OCI-LY1 (cell line): Measurements from ENCODE around the gene HDGFL3.

Experiments
- EZH2 ChIP-seq: fragments of 200-600 bp; sonication (generic), shearing (Covaris generic); IDR thresholded peaks from 2 replicates; pipeline ENCODE4 v1.8.0; 2017; ENCODE audit warnings: borderline replicate concordance, mixed run types, mild to moderate bottlenecking, antibody characterized with exemption, low read length, moderate library complexity, mixed read lengths
- TF ChIP-seq, protein P1 (sequence below): fragments of 200-600 bp; sonication (generic), shearing (Covaris generic); IDR thresholded peaks from 2 replicates; pipeline ENCODE4 v1.5.1; 2017; ENCODE audit warnings: mild to moderate bottlenecking, antibody characterized with exemption, low read length, moderate library complexity, mixed read lengths

DNA sequence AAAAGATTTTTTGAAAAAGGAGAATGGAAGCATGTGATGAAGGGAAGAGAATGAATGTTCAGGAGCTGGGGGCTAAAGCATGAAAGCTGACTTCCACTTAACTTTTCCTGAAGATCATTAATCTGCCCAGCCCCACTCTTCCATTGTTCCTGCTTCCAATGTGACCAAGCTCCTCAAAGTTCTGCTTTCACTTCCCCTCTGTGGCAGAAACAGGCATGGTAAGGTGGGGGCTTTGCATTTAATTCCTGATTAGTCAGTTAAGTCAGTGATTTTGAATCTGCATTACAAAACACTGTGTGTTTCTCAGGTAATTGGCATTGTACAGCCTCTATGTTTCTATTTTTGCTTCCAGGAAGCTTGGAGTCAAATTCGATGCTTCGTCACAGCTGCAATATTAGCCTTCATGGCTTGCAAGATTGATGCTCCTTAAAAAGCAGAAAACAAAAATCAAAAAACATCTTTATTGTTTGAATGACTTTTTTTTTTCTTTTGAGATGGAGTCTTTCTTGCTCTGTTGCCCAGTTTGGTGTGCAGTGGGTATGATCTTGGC is 107.5 kb downstream of the HDGFL3 start:
- TF ChIP-seq, protein P1, sequence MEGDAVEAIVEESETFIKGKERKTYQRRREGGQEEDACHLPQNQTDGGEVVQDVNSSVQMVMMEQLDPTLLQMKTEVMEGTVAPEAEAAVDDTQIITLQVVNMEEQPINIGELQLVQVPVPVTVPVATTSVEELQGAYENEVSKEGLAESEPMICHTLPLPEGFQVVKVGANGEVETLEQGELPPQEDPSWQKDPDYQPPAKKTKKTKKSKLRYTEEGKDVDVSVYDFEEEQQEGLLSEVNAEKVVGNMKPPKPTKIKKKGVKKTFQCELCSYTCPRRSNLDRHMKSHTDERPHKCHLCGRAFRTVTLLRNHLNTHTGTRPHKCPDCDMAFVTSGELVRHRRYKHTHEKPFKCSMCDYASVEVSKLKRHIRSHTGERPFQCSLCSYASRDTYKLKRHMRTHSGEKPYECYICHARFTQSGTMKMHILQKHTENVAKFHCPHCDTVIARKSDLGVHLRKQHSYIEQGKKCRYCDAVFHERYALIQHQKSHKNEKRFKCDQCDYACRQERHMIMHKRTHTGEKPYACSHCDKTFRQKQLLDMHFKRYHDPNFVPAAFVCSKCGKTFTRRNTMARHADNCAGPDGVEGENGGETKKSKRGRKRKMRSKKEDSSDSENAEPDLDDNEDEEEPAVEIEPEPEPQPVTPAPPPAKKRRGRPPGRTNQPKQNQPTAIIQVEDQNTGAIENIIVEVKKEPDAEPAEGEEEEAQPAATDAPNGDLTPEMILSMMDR: no peak
- no peak for TF ChIP-seq EZH2
